Measurements from ENCODE around the gene UBASH3A. TPM values are rescaled to one million over a fixed set of nuclear protein-coding genes. Genes with fewer than 3 reads are reported as not detected.

The UBASH3A gene
- total RNA-seq, 1 donor from 2014 or later, result not detected

DNA sequence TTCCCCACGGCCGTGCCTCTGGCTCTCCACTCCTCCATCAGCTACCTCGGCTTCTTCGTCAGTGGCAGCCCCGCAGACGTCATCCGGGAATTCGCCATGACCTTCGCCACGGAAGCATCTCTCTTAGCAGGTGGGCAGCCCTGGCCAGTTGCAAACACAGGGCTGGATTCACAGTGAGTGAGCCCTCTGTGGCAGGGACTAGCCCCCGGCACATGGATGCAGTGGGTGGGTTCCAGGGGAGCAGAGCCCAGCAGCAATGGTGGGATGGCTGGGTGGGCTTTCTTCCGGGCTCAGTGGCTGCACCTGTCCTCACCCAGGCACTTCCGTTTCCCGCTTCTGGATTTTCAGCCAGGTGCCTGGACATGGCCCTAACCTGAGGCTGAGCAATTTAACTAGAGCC lies 9.4 kb downstream of the UBASH3A start:
- H3K36me3 Mint-ChIP-seq (ENCODE audit: low read depth), result no peaks in the 10 kb centered on the region
- no peaks in the 10 kb centered on the region for H3K9me3 Mint-ChIP-seq
- no peak overlapping the region for H3K4me3 Mint-ChIP-seq
- TF ChIP-seq, protein P1, sequence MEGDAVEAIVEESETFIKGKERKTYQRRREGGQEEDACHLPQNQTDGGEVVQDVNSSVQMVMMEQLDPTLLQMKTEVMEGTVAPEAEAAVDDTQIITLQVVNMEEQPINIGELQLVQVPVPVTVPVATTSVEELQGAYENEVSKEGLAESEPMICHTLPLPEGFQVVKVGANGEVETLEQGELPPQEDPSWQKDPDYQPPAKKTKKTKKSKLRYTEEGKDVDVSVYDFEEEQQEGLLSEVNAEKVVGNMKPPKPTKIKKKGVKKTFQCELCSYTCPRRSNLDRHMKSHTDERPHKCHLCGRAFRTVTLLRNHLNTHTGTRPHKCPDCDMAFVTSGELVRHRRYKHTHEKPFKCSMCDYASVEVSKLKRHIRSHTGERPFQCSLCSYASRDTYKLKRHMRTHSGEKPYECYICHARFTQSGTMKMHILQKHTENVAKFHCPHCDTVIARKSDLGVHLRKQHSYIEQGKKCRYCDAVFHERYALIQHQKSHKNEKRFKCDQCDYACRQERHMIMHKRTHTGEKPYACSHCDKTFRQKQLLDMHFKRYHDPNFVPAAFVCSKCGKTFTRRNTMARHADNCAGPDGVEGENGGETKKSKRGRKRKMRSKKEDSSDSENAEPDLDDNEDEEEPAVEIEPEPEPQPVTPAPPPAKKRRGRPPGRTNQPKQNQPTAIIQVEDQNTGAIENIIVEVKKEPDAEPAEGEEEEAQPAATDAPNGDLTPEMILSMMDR (conservative IDR thresholded peaks at IDR 0.05), result no peak
- no peak for DNase-seq (ENCODE audit: low read depth, low spot score)
- H3K4me1 Mint-ChIP-seq, result peaks cover 10% of the 10 kb centered on the region
- no peaks in the 10 kb centered on the region for H3K27me3 Mint-ChIP-seq (ENCODE audit: low read depth)
- H3K27ac Mint-ChIP-seq (ENCODE audit: unreplicated experiment), result no peak overlapping the region

DNA sequence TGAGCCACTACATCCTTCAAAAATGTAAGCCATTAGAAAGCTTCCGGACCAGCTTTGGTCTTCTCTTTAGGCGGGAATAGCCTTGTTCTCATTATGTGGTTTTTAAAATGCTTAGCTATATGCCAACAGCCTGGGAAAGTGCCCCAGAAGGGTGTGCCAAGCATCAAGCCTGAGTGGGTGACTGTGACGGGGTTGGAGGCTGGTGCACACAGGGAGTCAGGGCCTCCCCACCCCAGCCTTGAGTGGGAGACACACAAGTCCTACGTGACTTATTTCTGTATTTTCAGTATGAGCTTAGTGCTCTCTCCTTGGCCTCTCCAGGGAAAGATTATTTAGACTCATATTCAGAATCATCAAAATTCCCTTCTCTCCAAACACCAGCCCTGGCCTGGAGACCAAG lies 9.8 kb downstream of the UBASH3A start:
- no peak for DNase-seq (ENCODE audit: low read depth, low spot score)
- Mint-ChIP-seq H3K27me3 (ENCODE audit: low read depth) (no peaks in the 10 kb centered on the region), H3K9me3 (no peaks in the 10 kb centered on the region), H3K36me3 (ENCODE audit: low read depth) (no peaks in the 10 kb centered on the region), H3K4me3 (no peak overlapping the region), H3K4me1 (peaks cover 10% of the 10 kb centered on the region), H3K27ac (ENCODE audit: unreplicated experiment) (no peak overlapping the region)
- TF ChIP-seq, protein P1 (conservative IDR thresholded peaks at IDR 0.05), result no peak

DNA sequence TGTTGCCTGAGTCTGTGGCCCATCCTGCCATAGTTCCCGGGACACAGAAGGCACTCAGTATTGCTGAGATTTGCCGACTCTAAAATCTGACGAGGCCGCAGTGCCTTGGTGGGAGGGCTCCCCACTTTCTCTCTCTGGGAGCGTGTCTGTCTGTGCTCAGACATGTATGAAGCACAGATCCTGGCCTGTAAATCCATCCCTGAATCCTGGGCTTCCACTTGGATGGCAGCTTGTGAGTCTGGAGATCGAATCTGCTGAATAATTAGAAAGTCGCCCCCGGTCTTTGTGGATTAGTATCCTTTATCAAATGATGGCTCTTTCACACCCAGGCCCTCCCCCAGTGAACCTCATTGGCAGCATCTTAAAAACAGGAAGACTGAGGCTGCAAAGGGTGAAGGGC lies 10.4 kb downstream of the UBASH3A start:
- TF ChIP-seq, protein P1 (conservative IDR thresholded peaks at IDR 0.05), result no peak
- DNase-seq (ENCODE audit: low read depth, low spot score), result no peak
- Mint-ChIP-seq H3K36me3 (ENCODE audit: low read depth) (no peaks in the 10 kb centered on the region), H3K27me3 (ENCODE audit: low read depth) (no peaks in the 10 kb centered on the region), H3K4me1 (peaks cover 10% of the 10 kb centered on the region), H3K27ac (ENCODE audit: unreplicated experiment) (no peak overlapping the region), H3K9me3 (no peaks in the 10 kb centered on the region), H3K4me3 (no peak overlapping the region)

DNA sequence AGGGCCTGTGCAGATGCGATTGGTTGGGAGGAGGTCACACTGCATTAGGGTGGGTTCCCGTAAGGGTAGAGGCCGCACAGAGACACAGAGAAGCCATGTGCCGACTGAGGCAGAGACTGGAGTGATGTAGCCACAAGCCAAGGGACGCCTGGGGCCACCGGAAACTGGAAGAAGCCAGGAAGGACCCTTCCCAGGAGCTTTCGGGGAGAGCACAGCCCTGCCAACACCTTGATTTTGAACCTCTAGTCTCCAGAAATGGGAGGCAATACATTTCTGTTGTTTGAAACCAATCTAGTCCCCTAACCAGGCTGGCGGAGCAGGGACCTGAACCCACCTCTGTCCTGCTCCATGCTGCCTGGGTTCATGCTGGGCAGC lies 10.8 kb downstream of the UBASH3A start:
- Mint-ChIP-seq H3K9me3 (no peaks in the 10 kb centered on the region), H3K27ac (ENCODE audit: unreplicated experiment) (no peak overlapping the region), H3K4me3 (no peak overlapping the region), H3K36me3 (ENCODE audit: low read depth) (no peaks in the 10 kb centered on the region), H3K4me1 (peaks cover 10% of the 10 kb centered on the region), H3K27me3 (ENCODE audit: low read depth) (no peaks in the 10 kb centered on the region)
- no peak for DNase-seq (ENCODE audit: low read depth, low spot score)
- TF ChIP-seq, protein P1 (conservative IDR thresholded peaks at IDR 0.05), result no peak

DNA sequence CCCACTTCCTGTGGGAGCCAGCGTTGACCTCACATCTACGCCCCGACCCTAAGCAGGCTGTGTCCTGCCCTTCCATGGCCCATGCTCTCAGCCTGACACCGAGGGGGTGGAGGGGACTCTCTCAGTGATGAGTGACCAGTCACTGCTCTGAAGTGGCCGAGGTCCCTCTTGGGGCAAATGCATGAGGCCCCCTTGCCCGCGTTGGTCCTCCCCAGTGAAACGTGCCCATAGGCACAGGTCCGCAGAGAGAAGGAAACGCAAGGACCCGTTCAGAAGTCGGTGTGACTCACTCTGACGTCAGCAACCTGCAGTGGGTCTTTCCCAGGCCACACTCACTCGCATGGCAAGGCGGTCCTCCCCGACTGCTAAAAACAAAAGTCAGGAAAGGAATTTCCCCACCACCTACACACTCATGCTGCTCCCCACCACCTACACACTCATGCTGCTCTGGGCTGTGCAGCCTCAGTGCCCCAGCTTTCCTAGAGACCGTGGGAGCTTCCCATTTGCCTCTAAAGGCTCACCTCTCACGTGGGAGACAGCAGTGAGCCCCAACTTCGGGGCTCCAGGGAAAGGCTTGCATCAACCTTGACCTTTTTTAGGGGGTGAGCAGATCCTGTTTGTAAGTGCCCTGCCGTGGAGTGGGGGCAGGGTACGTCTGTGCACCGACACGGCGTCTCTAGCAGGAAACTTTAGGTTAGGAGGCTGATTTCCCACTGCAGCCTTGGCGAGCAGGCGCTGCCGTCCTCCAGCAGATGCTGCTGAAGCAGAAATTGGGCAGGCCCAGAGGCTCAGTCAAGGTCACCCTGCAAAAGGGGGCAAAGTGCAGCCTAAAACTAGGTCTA lies 11.4 kb downstream of the UBASH3A start:
- H3K27me3 Mint-ChIP-seq (ENCODE audit: low read depth), result no peaks in the 10 kb centered on the region
- H3K4me3 Mint-ChIP-seq, result no peak overlapping the region

More for the DNA sequence above, 11.4 kb downstream of the UBASH3A start:
- H3K27ac Mint-ChIP-seq (ENCODE audit: unreplicated experiment), result no peak overlapping the region
- TF ChIP-seq, protein P1 (conservative IDR thresholded peaks at IDR 0.05), result no peak
- peaks cover 10% of the 10 kb centered on the region for H3K4me1 Mint-ChIP-seq
- no peaks in the 10 kb centered on the region for H3K9me3 Mint-ChIP-seq
- DNase-seq (ENCODE audit: low read depth, low spot score), result no peak
- H3K36me3 Mint-ChIP-seq (ENCODE audit: low read depth), result no peaks in the 10 kb centered on the region
